Calu3 (cell line): Measurements from ENCODE around the gene MRPS24. TPM values are rescaled to one million over a fixed set of nuclear protein-coding genes. Genes with fewer than 3 reads are reported as not detected.

Experiments
- BruUV-seq: library from RNA; stranded (reverse); fragments of 400-500 nt; replicated peaks from 2 replicates; lab custom pipeline; 2021; lab: Mats Ljungman, UMichigan
- CTCF ChIA-PET: fragments of 300-600 bp; sonication (Branson Sonifier 250); formaldehyde crosslinking; loops from one replicate; lab custom pipeline; 2022; ENCODE audit warnings: antibody characterized with exemption; lab: Charles Lee
- DNase-seq: peaks from one replicate; pipeline ENCODE4 v3.0.0; 2022
- H3K27ac Mint-ChIP-seq: one replicate; pipeline ENCODE4 v1.8.0; 2022; ENCODE audit warnings: mixed read lengths; ENCODE audit not compliant: unreplicated experiment
- H3K27me3 Mint-ChIP-seq: one replicate; pipeline ENCODE4 v1.8.0; 2022; ENCODE audit warnings: mixed read lengths; ENCODE audit not compliant: unreplicated experiment
- H3K36me3 Mint-ChIP-seq: one replicate; pipeline ENCODE4 v1.8.0; 2022; ENCODE audit warnings: mild to moderate bottlenecking, moderate library complexity, mixed read lengths; ENCODE audit not compliant: insufficient read depth, unreplicated experiment
- H3K4me1 Mint-ChIP-seq: one replicate; pipeline ENCODE4 v1.8.0; 2022; ENCODE audit warnings: mild to moderate bottlenecking, low read depth, mixed read lengths; ENCODE audit not compliant: unreplicated experiment
- H3K4me3 Mint-ChIP-seq: one replicate; pipeline ENCODE4 v1.8.0; 2022; ENCODE audit warnings: mild to moderate bottlenecking, low read depth, moderate library complexity, mixed read lengths; ENCODE audit not compliant: unreplicated experiment
- H3K9me3 Mint-ChIP-seq: one replicate; pipeline ENCODE4 v1.8.0; 2022; ENCODE audit warnings: low read depth, mixed read lengths; ENCODE audit not compliant: unreplicated experiment
- CTCF ChIP-seq: fragments of 200-600 bp; IDR thresholded peaks from one replicate; pipeline ENCODE4 v1.8.0; 2022; ENCODE audit warnings: antibody characterized with exemption; ENCODE audit not compliant: unreplicated experiment
- intact Hi-C: fragments of 100-400 bp; cut with micrococcal nuclease; formaldehyde crosslinking; loops from one replicate; pipeline ENCODE4 v1.10.0; 2022; ENCODE audit not compliant: unreplicated experiment
- total RNA-seq: library from RNA; stranded (reverse); gene quantifications from 2 replicates; pipeline ENCODE4 v1.2.3, GENCODE V29; 2022

The MRPS24 gene
- total RNA-seq, 1 experiment from 2014 or later, result 182 TPM

GRCh38 chr7:43905956-43906330 lies 36.6 kb upstream of the MRPS24 start:
- intact Hi-C loops, result no loop called here
- CTCF ChIA-PET, result interaction anchor here (1.4 to 3.1 kb wide), 3 partner anchors 11 to 37 kb away, joined by 5 to 12 read pairs (median 9); partner anchors contain the start of gene UBE2D4
- Mint-ChIP-seq H3K27me3 (no peaks in the 10 kb centered on the region), H3K4me3 (peak overlapping the region; percentile 80), H3K36me3 (peaks cover 27% of the 10 kb centered on the region), H3K4me1 (peaks cover 11% of the 10 kb centered on the region), H3K27ac (peak overlapping the region; percentile 85), H3K9me3 (no peaks in the 10 kb centered on the region)
- peak; percentile 37 for DNase-seq
- BruUV-seq, result no TSS peak
- no peak for TF ChIP-seq CTCF

DNA sequence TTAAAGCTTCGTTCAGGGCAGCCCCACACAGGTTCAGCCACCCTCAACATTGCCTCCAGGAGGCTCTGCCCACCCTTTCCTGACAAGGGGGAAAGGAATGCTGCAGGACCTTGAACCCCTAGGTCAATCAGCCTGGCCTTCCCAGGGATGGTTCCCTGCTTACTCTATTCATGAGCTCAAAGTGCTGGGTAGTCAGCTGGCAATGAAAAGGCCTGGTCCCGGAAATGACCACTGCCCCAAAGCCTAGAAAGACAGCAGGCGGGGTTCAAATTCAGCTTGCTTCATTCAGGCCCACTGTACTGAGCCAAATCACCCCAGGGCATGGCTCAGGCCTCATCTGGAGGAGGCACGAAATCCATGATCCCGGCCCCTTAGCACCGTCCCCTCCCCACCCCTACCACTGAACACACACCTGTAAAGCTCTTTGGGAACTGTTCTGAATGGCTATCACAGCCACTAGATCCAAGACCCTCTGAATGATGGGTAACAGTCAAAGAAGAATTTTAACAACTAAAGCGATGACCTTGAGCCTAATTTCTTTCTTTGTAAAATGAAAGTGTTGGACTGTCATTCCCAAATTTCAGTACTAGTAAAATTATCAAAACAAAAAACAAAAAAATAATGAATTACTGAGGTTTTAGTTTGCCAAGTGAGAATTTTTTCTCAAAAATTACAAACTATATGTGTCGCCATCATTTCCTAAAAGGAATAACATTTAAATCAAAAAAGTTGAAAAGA lies 36.1 kb upstream of the MRPS24 start:
- no TSS peak for BruUV-seq

DNA sequence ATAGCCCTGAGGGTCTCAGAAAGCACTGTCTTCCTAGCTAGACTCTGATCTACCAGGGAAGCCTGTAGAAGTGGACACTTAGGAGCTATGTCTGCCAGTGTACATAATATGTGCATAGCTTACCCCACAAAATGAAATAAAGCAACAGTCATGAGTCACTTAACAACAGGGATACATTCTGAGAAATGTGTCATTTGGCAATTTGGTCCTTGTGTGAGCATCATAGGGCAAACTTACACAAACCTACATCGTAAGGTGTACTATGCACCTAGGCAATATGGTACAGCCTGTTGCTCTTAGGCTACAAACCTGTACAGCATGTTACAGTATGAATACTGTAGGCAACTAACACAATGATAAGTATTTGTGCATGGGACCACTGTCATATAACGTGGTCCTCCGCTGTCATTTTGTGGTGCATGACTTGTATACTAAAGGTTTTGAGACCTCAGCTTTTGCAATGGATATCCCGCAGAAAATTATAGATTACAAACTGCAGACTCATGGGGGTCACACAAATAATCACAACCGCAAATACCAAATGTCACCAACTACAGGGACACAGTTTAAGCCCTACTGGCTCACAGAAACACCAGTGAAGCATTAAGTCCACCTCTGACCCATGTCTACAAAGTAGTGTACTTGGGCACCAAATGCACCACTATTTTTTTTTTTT lies 35.4 kb upstream of the MRPS24 start:
- no TSS peak for BruUV-seq

More for the DNA sequence above, 36.1 kb upstream of the MRPS24 start:
- H3K27ac Mint-ChIP-seq, result peak overlapping the region; percentile 85
- peak overlapping the region; percentile 80 for H3K4me3 Mint-ChIP-seq
- H3K36me3 Mint-ChIP-seq, result peaks cover 26% of the 10 kb centered on the region
- CTCF ChIA-PET, result interaction anchor here (0.6 to 3.1 kb wide), 5 partner anchors 10 to 322 kb away, joined by 3 to 12 read pairs (median 5); partner anchors contain the start of genes STK17A and UBE2D4
- no peak for TF ChIP-seq CTCF
- peaks cover 11% of the 10 kb centered on the region for H3K4me1 Mint-ChIP-seq
- H3K9me3 Mint-ChIP-seq, result no peaks in the 10 kb centered on the region
- intact Hi-C loops, result no loop called here
- H3K27me3 Mint-ChIP-seq, result no peaks in the 10 kb centered on the region
- DNase-seq, result peak; percentile 61

More for the DNA sequence above, 35.4 kb upstream of the MRPS24 start:
- Mint-ChIP-seq H3K9me3 (no peaks in the 10 kb centered on the region), H3K4me3 (peak overlapping the region; percentile 80), H3K27ac (peak overlapping the region; percentile 85), H3K27me3 (no peaks in the 10 kb centered on the region), H3K36me3 (peaks cover 26% of the 10 kb centered on the region), H3K4me1 (peaks cover 11% of the 10 kb centered on the region)
- CTCF ChIA-PET, result interaction anchor here (0.6 to 3.1 kb wide), 5 partner anchors 10 to 970 kb away, joined by 3 to 12 read pairs (median 5); partner anchors contain the start of genes STK17A and UBE2D4
- no peak for DNase-seq
- intact Hi-C loops, result no loop called here
- no peak for TF ChIP-seq CTCF
